SJSA1 (cell line): ENCODE measurements around the gene PACS1. TPM values are rescaled to one million over a fixed set of nuclear protein-coding genes. Genes with fewer than 3 reads are reported as not detected.
A peak's percentile ranks its signal among the peaks of the same experiment; 100 is the strongest.

Source experiments
- DNase-seq, 2 experiments: peaks; one replicate each; pipeline ENCODE4 v3.0.0-alpha.2; 2015 to 2020; ENCODE audit warnings: low spot score in 2 of 2, low read depth in 1 of 2
- H3K27ac ChIP-seq: fragments of 250-450 bp; sonication (Bioruptor Pico); 2 replicates; pipeline ENCODE4 v1.5.1; 2020; ENCODE audit warnings: mild to moderate bottlenecking, moderate library complexity
- H3K27me3 ChIP-seq: fragments of 250-450 bp; sonication (Bioruptor Pico); replicated peaks from 2 replicates; pipeline ENCODE4 v1.5.1; 2020; ENCODE audit warnings: mild to moderate bottlenecking, moderate library complexity
- H3K36me3 ChIP-seq: fragments of 250-450 bp; sonication (Bioruptor Pico); 2 replicates; pipeline ENCODE4 v1.5.1; 2020; ENCODE audit warnings: mild to moderate bottlenecking
- H3K4me1 ChIP-seq: fragments of 250-450 bp; sonication (Bioruptor Pico); replicated peaks from 2 replicates; pipeline ENCODE4 v1.6.1; 2021; ENCODE audit warnings: mild to moderate bottlenecking
- H3K4me3 ChIP-seq: fragments of 250-450 bp; sonication (Bioruptor Pico); 2 replicates; pipeline ENCODE4 v1.5.1; 2020; ENCODE audit warnings: mild to moderate bottlenecking
- H3K9me3 ChIP-seq: fragments of 250-450 bp; sonication (Bioruptor Pico); replicated peaks from 2 replicates; pipeline ENCODE4 v1.5.1; 2020; ENCODE audit warnings: mild to moderate bottlenecking
- total RNA-seq: library from RNA; depleted of rRNA; stranded (reverse); fragments of >200 nt; shearing (Covaris generic); gene quantifications from 2 replicates; pipeline ENCODE4 v1.2.3, GENCODE V29; 2014

PACS1 gene
- total RNA-seq, 1 experiment from 2014 or later: 37.1 TPM

DNA sequence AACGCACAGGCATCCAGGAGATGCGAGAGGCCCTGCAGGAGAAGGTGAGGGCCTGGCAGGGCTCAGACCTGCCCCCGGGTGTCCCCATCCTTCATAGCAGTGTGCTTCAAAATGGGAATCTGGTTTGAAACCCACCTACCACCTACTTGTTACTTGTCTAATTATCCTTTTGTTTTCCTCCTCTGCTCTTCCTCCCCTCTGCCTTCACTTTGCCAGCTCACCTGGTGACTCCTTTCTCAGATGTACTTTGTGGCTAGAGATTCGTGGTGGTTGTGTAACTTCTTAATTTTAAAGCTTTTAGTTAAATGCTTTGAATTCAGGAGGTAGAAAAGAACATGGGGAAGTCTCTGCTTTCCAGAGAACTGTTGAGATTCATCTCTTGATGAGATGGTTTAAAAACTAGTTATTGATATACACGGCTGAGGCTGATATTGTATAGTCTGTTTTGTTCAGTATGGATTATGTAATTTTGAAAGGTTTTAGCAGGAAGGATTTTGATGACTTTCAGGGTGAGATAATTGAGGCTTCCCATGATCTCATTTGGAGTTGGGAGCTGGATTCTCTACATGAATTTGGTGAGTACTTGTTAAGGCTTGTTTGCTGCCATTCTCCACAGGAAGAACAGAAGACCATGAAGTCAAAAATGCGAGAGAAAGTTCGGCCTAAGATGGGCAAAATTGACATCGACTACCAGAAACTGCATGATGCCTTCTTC, 9.9 kb upstream of the PACS1 start:
- Histone ChIP-seq H3K27ac (no peak overlapping the region), H3K36me3 (peaks cover 100% of the 10 kb centered on the region), H3K9me3 (no peaks in the 10 kb centered on the region), H3K4me3 (no peak overlapping the region), H3K27me3 (no peaks in the 10 kb centered on the region), H3K4me1 (no peaks in the 10 kb centered on the region)
- no peak for DNase-seq

DNA sequence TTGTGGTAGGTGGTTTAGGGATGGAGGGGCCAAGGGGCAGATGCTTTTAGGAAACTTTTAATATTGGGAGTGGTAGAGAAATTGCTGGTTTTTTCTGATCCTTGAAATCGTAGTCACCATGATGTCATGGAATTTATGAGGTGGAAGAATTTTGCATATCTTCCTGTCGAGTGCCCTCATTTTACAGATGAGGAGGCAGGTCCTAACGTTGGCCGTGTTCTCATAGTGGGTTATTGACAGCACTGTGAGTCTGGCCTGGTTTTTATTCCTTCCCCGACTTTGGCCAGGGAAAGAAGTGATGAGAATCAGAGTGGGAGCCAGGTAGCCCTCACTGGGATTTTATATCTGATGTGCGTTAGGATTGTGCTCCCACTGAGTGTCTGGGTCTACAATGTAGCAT, 8.8 kb upstream of the PACS1 start:
- no peak overlapping the region for H3K4me3 ChIP-seq

DNA sequence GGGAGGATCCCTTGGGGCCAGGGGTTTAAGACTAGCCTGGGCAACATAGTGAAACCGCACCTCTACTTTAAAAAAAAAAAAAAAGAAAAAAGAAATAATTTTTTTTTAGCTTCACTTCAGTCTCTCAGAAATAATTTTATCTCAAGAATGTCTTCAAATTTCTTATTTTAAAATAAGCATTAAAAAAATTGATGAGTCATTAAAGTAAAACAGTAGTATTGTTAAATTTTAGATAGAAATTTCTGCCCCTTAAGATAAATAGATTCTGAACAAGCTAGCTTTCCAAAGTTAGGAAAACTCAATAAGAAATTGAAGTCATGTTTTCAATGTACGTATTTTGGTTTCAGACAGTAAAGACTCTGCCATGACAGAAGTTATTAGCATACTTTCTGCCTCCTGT, 7.7 kb upstream of the PACS1 start:
- Histone ChIP-seq H3K4me3 (no peak overlapping the region), H3K27ac (no peak overlapping the region), H3K36me3 (peaks cover 100% of the 10 kb centered on the region), H3K27me3 (no peaks in the 10 kb centered on the region), H3K4me1 (no peaks in the 10 kb centered on the region), H3K9me3 (no peaks in the 10 kb centered on the region)
- no peak for DNase-seq

More for the DNA sequence above, 8.8 kb upstream of the PACS1 start:
- Histone ChIP-seq H3K36me3 (peaks cover 100% of the 10 kb centered on the region), H3K27ac (no peak overlapping the region), H3K9me3 (no peaks in the 10 kb centered on the region), H3K27me3 (no peaks in the 10 kb centered on the region), H3K4me1 (no peaks in the 10 kb centered on the region)
- no peak for DNase-seq

DNA sequence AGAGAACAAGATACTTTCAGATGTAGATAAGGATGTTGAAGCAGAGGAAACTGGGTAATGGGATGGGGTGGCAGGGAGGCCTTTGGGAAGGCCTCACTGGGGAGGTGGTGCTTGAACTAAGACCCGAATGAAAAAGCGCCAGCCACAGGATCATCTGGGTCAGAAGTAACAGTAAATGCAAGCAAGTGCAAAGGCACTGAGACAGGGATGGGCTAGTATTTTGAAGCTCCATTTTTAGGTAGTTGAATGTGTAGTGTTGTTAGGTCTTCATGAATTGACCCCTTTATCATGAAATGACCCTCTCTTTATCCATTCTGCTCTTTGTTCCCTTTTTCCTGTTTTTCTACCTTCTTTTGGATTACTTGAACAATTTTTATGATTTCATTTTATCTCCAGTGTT, 6.2 kb upstream of the PACS1 start:
- Histone ChIP-seq H3K27me3 (no peaks in the 10 kb centered on the region), H3K9me3 (no peaks in the 10 kb centered on the region), H3K36me3 (peaks cover 100% of the 10 kb centered on the region), H3K27ac (no peak overlapping the region), H3K4me3 (no peak overlapping the region), H3K4me1 (peaks cover 10% of the 10 kb centered on the region)
- DNase-seq: no peak

DNA sequence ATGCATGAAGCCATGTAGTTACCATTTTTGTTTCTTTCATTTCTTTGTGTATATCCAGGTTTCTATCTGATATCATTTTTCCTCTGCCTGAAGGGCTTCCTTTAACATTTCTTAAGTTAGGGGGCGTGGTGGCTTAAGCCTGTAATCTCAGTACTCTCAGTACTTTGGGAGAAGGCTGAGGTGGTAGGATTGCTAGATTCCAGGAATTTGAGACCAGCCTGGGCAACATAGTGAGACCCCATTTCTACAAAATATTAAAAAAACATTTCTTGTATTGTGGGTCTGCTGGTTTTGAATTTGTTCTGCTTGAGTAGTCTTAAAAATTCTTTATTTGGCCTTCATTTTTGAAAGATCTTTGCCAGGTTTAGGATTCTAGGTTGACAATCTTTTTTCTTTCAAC, 5.5 kb upstream of the PACS1 start:
- no peak for DNase-seq
- no peak overlapping the region for H3K4me3 ChIP-seq
- H3K27ac ChIP-seq: no peak overlapping the region
- no peaks in the 10 kb centered on the region for H3K9me3 ChIP-seq
- H3K36me3 ChIP-seq: peaks cover 100% of the 10 kb centered on the region
- peaks cover 16% of the 10 kb centered on the region for H3K4me1 ChIP-seq
- no peaks in the 10 kb centered on the region for H3K27me3 ChIP-seq

DNA sequence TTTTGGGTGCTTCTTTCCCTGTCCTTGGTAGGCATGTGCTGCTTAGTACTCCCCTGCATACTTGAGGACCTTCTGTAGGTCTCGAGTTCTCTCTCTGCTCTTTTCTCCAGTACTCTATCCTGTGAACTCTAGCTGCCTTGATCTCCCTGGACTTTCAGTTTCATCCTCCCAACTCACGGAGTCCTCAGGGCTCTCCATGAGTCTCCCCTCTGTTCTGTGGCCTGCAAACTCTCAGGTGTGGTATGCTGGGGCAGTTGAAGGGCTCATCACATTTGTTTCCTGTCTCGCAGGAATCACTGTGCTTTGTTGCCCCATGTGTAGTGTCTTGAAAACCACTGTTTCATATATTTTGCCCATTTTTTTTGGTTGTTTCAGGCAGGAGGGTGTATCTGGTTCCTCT, 3.3 kb upstream of the PACS1 start:
- peak in 1 of 2 experiments; percentile 36 for DNase-seq

DNA sequence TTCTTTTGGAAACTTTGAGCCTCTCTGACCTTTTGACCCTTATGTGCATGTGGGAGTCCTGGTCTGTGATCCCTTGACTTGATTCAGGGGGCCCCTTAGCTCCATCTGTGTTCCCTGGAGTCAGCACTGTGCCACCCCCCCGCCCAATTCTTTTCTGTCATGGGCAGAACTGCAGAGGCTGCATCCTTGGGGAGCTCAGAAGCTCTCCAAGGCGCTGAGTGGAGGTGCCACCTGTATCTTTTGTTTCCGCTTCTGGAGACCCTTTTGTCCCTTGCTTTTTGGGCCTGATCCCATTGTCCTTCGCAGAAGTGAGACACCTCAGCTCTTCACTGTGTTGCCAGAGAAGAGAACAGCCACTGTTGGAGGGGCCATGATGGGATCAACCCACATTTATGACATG, 2.4 kb upstream of the PACS1 start:
- Histone ChIP-seq H3K4me3 (no peak overlapping the region), H3K9me3 (peaks cover 3% of the 10 kb centered on the region), H3K4me1 (peaks cover 39% of the 10 kb centered on the region), H3K27ac (no peak overlapping the region), H3K36me3 (peaks cover 88% of the 10 kb centered on the region), H3K27me3 (no peaks in the 10 kb centered on the region)
- DNase-seq: peak in 1 of 2 experiments; percentile 47

More for the DNA sequence above, 3.3 kb upstream of the PACS1 start:
- Histone ChIP-seq H3K4me1 (peaks cover 30% of the 10 kb centered on the region), H3K4me3 (no peak overlapping the region), H3K27ac (no peak overlapping the region), H3K36me3 (peaks cover 94% of the 10 kb centered on the region), H3K9me3 (peaks cover 3% of the 10 kb centered on the region), H3K27me3 (no peaks in the 10 kb centered on the region)

DNA sequence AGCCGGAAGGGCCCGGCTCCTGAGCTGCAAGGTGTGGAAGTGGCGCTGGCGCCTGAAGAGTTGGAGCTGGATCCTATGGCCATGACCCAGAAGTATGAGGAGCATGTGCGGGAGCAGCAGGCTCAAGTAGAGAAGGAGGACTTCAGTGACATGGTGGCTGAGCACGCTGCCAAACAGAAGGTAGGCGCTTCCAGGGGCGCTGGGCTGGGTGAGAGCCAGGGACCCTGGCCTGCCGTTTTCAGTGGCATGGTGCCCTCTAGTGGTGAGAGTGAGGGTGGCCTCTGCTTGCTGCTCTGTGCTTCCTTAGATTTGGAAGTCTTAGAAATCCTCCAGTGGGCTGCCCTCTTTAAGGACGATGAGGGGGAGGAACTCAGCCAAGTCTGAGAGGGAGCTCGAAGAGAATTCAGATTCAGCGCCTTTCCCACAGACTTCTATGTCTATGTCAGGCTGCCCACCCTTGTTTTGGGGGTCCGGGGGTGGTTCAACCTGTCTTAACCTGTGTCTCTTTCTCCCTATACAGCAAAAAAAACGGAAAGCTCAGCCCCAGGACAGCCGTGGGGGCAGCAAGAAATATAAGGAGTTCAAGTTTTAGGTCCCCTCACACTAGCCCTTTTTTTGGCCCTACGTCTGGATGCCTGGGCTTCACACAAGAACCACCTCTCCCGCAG, 1.8 kb upstream of the PACS1 start:
- peaks cover 39% of the 10 kb centered on the region for H3K4me1 ChIP-seq
- H3K36me3 ChIP-seq: peaks cover 88% of the 10 kb centered on the region
- no peak overlapping the region for H3K27ac ChIP-seq
- peak; percentile 79 to 90 for DNase-seq
- no peaks in the 10 kb centered on the region for H3K27me3 ChIP-seq
- H3K9me3 ChIP-seq: peaks cover 3% of the 10 kb centered on the region
- no peak overlapping the region for H3K4me3 ChIP-seq

DNA sequence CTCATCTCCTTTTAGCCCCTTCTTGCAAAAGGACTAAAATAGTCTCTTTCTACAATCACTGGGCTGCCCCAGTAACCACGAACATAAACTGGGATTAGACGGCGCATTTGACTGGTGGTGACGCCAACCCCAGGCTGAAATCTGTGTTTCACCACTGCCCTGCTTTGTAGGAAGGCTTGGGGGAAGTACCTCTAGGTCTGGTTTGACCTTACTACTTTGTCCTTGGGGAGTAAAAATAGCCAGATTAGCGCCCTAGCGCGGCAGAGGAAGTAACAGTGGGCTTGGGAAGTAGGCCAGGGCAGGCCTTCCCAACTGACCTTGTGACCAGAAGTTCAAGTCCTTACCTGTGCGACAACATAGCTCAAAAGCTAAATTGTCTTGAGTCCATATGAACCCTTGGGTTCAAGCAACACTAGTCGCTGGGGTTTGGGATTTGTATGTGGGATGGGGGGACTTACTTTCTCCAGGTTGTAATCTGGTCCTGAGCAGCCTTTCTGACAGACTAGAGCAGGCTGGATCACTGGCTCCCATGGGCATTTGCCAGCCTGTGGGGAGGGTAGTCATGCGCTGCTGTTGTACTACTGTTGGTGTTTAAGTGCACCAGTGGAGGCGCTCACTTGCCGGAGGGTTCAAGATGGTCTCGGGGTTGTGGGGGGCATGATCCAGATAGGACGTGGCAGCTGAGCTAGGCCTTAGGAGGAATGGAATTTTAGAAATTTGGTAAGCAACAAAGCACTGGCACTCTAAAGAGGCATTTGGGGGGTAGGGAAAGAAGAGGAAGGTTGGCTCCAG, 953 bp upstream of the PACS1 start:
- Histone ChIP-seq H3K4me1 (peaks cover 39% of the 10 kb centered on the region), H3K27ac (peak overlapping the region; percentile 90), H3K9me3 (peaks cover 3% of the 10 kb centered on the region), H3K4me3 (peak overlapping the region; percentile 99), H3K27me3 (no peaks in the 10 kb centered on the region), H3K36me3 (peaks cover 83% of the 10 kb centered on the region)
- peak; percentile 51 to 83 for DNase-seq

DNA sequence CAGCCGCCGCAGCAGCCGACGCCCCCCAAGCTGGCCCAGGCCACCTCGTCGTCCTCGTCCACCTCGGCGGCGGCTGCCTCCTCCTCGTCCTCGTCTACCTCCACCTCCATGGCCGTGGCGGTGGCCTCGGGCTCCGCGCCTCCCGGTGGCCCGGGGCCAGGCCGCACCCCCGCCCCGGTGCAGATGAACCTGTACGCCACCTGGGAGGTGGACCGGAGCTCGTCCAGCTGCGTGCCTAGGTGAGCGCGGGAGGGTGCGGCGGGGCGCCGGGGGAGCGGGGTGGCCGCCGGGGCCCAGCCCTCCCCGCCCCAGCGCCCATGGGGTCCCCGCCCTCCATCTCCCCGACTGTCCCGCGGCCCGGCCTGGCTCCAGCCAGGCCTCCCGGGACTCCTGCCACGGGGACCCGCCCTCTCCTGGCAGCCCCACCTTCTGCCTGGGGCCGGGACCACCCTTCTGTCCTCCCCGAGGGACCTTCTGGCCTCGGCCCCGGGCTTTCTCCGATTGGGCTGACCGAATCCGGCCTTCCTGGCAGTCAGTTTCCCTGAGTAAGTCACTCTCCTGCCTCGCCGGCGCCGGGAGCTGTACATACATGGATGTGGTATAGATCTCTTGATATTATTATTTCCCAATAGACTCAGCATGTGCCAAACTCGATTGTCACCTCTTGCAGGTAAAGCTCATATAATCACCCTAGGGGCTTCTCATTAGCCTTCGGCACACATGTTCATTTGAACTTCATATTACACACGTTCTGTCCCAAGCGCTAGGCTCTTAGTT, 720 bp downstream of the PACS1 start:
- H3K27me3 ChIP-seq: no peaks in the 10 kb centered on the region
- peaks cover 39% of the 10 kb centered on the region for H3K4me1 ChIP-seq
- H3K4me3 ChIP-seq: peak overlapping the region; percentile 99
- peaks cover 3% of the 10 kb centered on the region for H3K9me3 ChIP-seq
- H3K36me3 ChIP-seq: peaks cover 76% of the 10 kb centered on the region
- H3K27ac ChIP-seq: peak overlapping the region; percentile 54
- DNase-seq: peak; percentile 65 to 77

DNA sequence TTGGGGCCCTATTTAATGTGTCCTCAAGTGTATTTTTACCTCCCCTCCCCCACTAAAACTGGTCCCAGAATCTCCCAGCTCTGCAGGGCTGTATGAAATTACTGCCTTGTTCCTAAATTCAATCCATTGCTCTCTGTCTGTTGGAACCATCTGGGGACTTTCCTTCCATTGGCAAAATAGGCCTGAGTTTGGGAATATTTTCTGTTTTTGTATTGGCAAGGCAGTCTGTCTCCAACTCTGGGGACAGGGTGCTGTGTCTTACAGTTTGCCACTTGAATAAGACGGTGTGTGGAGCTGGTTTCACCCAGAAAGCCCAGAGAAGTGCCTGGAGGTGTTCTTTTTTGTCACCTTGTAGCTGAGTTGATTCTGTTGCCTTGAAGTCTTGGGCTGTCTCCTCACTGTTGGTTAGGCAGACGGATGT, 1.3 kb downstream of the PACS1 start:
- Histone ChIP-seq H3K4me3 (peak overlapping the region; percentile 99), H3K9me3 (peaks cover 3% of the 10 kb centered on the region), H3K4me1 (peaks cover 44% of the 10 kb centered on the region), H3K27ac (peak overlapping the region; percentile 54; the same call in 1 of the 2 replicates), H3K27me3 (no peaks in the 10 kb centered on the region), H3K36me3 (peaks cover 76% of the 10 kb centered on the region)
- DNase-seq: peak in 1 of 2 experiments; percentile 41

DNA sequence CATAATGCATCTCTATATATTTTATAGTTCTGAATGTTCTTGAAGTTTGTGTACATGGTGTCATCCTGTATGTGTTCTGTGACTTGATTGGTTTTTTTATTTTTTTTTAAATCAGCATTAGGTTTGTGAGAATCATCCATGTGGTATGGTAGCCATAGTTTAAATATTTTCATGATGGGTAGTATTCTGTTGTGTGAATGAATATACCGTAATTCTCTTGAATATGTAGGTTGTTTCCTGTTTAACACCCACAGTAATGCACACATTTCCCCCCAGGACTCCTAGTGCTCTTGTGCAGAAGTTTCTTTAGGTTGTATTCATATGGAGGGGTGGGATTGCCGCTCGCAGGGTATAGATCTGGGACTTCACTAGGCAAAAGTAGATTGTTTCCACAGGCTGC, 2.0 kb downstream of the PACS1 start:
- no peak overlapping the region for H3K27ac ChIP-seq
- H3K36me3 ChIP-seq: peaks cover 76% of the 10 kb centered on the region
- H3K4me3 ChIP-seq: no peak overlapping the region; the same call in 1 of the 2 replicates
- peaks cover 3% of the 10 kb centered on the region for H3K9me3 ChIP-seq
- peaks cover 51% of the 10 kb centered on the region for H3K4me1 ChIP-seq
- peak in 1 of 2 experiments; percentile 32 for DNase-seq
- H3K27me3 ChIP-seq: no peaks in the 10 kb centered on the region

DNA sequence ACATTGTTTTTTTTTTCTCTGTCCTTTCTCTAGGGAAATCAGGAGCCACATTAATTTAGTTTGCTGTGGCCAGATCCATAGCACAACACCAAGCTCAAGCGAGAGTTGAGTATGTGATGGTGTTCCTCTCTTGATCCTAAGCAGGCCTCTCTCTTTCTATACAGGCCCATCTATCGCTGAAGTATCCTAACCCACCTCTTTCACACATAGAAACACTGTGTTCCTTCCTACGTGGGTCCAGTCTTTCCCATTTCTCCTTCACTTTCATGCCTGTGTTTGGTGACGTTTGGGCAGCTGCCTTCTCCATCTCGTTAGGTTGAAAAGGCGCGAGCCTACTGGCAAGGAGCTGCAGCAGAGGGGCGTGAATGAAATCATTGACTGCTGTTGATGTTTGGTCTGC, 2.4 kb downstream of the PACS1 start:
- Histone ChIP-seq H3K9me3 (peaks cover 3% of the 10 kb centered on the region), H3K36me3 (peaks cover 71% of the 10 kb centered on the region), H3K27ac (no peak overlapping the region), H3K27me3 (no peaks in the 10 kb centered on the region), H3K4me1 (peaks cover 54% of the 10 kb centered on the region), H3K4me3 (no peak overlapping the region)
- peak in 1 of 2 experiments; percentile 37 for DNase-seq
